SK-N-SH (cell line): ENCODE data around the gene CIB4. TPM values are rescaled to one million over a fixed set of nuclear protein-coding genes. Genes with fewer than 3 reads are reported as not detected.

Source experiments
- CTCF ChIA-PET: fragments of 300-600, 350-600 bp; formaldehyde crosslinking; extraction: SDS; loops from one replicate; lab custom pipeline; 2021; lab: Yijun Ruan, JAX
- POLR2A ChIA-PET: fragments of 350-600 bp; sonication (Branson Sonifier 250); formaldehyde crosslinking; extraction: SDS; loops from one replicate; lab custom pipeline; 2020; ENCODE audit warnings: antibody characterized with exemption, inconsistent platforms; lab: Yijun Ruan, JAX
- DNase-seq: peaks from one replicate; pipeline ENCODE4 v3.0.0; 2012
- H2AFZ ChIP-seq: fragments of 200-600 bp; sonication (generic); 2 replicates; pipeline ENCODE4 v1.8.1; 2016; ENCODE audit warnings: antibody characterized with exemption, mild to moderate bottlenecking, low read depth
- H3F3A ChIP-seq: fragments of 200-600 bp; sonication (generic); replicated peaks from 2 replicates; pipeline ENCODE3; 2016; ENCODE audit warnings: antibody characterized with exemption, mild to moderate bottlenecking; ENCODE audit not compliant: insufficient read depth
- H3K27ac ChIP-seq, 2 experiments: fragments of 200-500 bp in 1 of 2; fragments of 200-600 bp in 1 of 2; sonication (Bioruptor generic) in 1 of 2; sonication (generic), shearing (Covaris generic) in 1 of 2; 2 replicates each; pipeline versions ENCODE4 v1.5.1 to v1.6.1; 2014 to 2016; ENCODE audit warnings: low read depth in 2 of 2, inconsistent platforms in 1 of 2, low read length in 1 of 2, mild to moderate bottlenecking in 1 of 2, mixed read lengths in 1 of 2
- H3K27me3 ChIP-seq: fragments of 200-600 bp; sonication (generic), shearing (Covaris generic); 2 replicates; pipeline ENCODE4 v1.6.1; 2016; ENCODE audit warnings: mixed run types; ENCODE audit not compliant: insufficient read depth
- H3K36me3 ChIP-seq, 2 experiments: fragments of 200-500 bp in 1 of 2; fragments of 200-600 bp in 1 of 2; sonication (Bioruptor generic) in 1 of 2; sonication (generic) in 1 of 2; replicated peaks in 1 of 2; 2 replicates each; pipeline versions ENCODE3 to v1.5.1; 2014 to 2016; ENCODE audit warnings: low read length in 1 of 2, mild to moderate bottlenecking in 1 of 2; ENCODE audit not compliant: insufficient read depth in 2 of 2, control insufficient read depth in 1 of 2
- H3K4me1 ChIP-seq, 2 experiments: fragments of 200-500 bp in 1 of 2; fragments of 200-600 bp in 1 of 2; sonication (Bioruptor generic) in 1 of 2; sonication (generic), shearing (Covaris generic) in 1 of 2; 2 replicates each; pipeline versions ENCODE4 v1.5.1 to v1.6.1; 2014 to 2016; ENCODE audit warnings: low read depth in 1 of 2, low read length in 1 of 2, mixed run types in 1 of 2; ENCODE audit not compliant: insufficient read depth in 2 of 2, control insufficient read depth in 1 of 2
- H3K4me2 ChIP-seq: fragments of 200-600 bp; sonication (generic), shearing (Covaris generic); 2 replicates; pipeline ENCODE4 v1.6.1; 2017; ENCODE audit warnings: mixed run types
- H3K4me3 ChIP-seq, 2 experiments: fragments of 200-500 bp in 1 of 2; fragments of 200-600 bp in 1 of 2; sonication (Bioruptor generic) in 1 of 2; sonication (generic), shearing (Covaris generic) in 1 of 2; 2 replicates each; pipeline versions ENCODE4 v1.5.1 to v1.8.1; 2014 to 2016; ENCODE audit warnings: low read depth in 2 of 2, inconsistent platforms in 1 of 2, low read length in 1 of 2, mild to moderate bottlenecking in 1 of 2, mixed read lengths in 1 of 2, moderate library complexity in 1 of 2
- H3K79me2 ChIP-seq: fragments of 200-600 bp; sonication (generic); 2 replicates; pipeline ENCODE4 v1.8.1; 2017; ENCODE audit warnings: mild to moderate bottlenecking; ENCODE audit not compliant: insufficient read depth
- H3K9ac ChIP-seq: fragments of 200-600 bp; sonication (generic); 2 replicates; pipeline ENCODE4 v1.6.1; 2017; ENCODE audit warnings: mixed run types
- H3K9me2 ChIP-seq: fragments of 200-600 bp; sonication (generic); 2 replicates; pipeline ENCODE4 v1.6.1; 2017; ENCODE audit warnings: mixed run types
- H3K9me3 ChIP-seq: fragments of 200-600 bp; sonication (generic); 2 replicates; pipeline ENCODE4 v1.6.1; 2017; ENCODE audit warnings: mixed run types, mild to moderate bottlenecking, moderate library complexity
- H4K20me1 ChIP-seq: fragments of 200-600 bp; sonication (generic); 2 replicates; pipeline ENCODE4 v1.6.1; 2017; ENCODE audit warnings: mild to moderate bottlenecking, mixed run types; ENCODE audit not compliant: insufficient read depth
- ELF1 ChIP-seq: IDR thresholded peaks from 2 replicates; pipeline ENCODE4 v1.4.0; 2012
- EP300 ChIP-seq, 2 experiments: IDR thresholded peaks; 2 replicates each; pipeline versions ENCODE4 v1.4.0 to v1.6.1; 2012; ENCODE audit warnings: borderline replicate concordance in 1 of 2, low read depth in 1 of 2, low read length in 1 of 2
- FOSL2 ChIP-seq: IDR thresholded peaks from 2 replicates; pipeline ENCODE4 v1.4.0; 2012; ENCODE audit warnings: low read depth, mild to moderate bottlenecking, moderate library complexity, borderline replicate concordance
- FOXJ3 ChIP-seq: sonication (generic); formaldehyde crosslinking; IDR thresholded peaks from 2 replicates; pipeline ENCODE4 v1.5.1; 2020; ENCODE audit warnings: mild to moderate bottlenecking, missing genetic modification reagents
- GABPA ChIP-seq: IDR thresholded peaks from 2 replicates; pipeline ENCODE4 v1.4.0; 2012; ENCODE audit warnings: low read depth, mild to moderate bottlenecking
- NRF1 ChIP-seq: IDR thresholded peaks from 2 replicates; pipeline ENCODE4 v1.6.1; 2012; ENCODE audit warnings: low read depth, mild to moderate bottlenecking, low read length
- RFX5 ChIP-seq: IDR thresholded peaks from 2 replicates; pipeline ENCODE4 v1.6.1; 2012; ENCODE audit warnings: mild to moderate bottlenecking, improper control_type of control experiment, low read length
- RXRA ChIP-seq: IDR thresholded peaks from 2 replicates; pipeline ENCODE4 v1.4.0; 2012; ENCODE audit warnings: low read depth, mild to moderate bottlenecking, borderline replicate concordance
- SMC3 ChIP-seq: IDR thresholded peaks from 2 replicates; pipeline ENCODE4 v1.6.1; 2012; ENCODE audit warnings: low read depth, low read length, improper control_type of control experiment
- TEAD4 ChIP-seq: IDR thresholded peaks from 2 replicates; pipeline ENCODE4 v1.4.0; 2012; ENCODE audit warnings: mild to moderate bottlenecking, borderline replicate concordance; ENCODE audit not compliant: insufficient read depth
- YY1 ChIP-seq: IDR thresholded peaks from 2 replicates; pipeline ENCODE4 v1.4.0; 2012; ENCODE audit warnings: low read depth, mild to moderate bottlenecking
- WGBS: methylation state at CpG from one replicate; pipeline ENCODE4 v1.1.6; 2017; ENCODE audit warnings: low lambda C conversion rate; 5-methylcytosine and 5-hydroxymethylcytosine counted together
- polyA plus RNA-seq, 3 experiments: library from polyadenylated mRNA; depleted of rRNA; stranded (reverse); fragments of >200 nt; gene quantifications; 2 replicates each; pipeline ENCODE4 v1.2.3, GENCODE V29; 2012
- TF ChIP-seq, protein P1 (sequence below): fragments of 200-600 bp; sonication (generic); IDR thresholded peaks from 2 replicates; pipeline ENCODE4 v1.6.1; 2017; ENCODE audit warnings: antibody characterized with exemption, mild to moderate bottlenecking, moderate library complexity
- TF ChIP-seq, protein P2 (sequence below): fragments of 150-350 bp; IDR thresholded peaks from 2 replicates; pipeline ENCODE4 v1.6.1; 2016; ENCODE audit warnings: mild to moderate bottlenecking, low read depth, low read length
- TF ChIP-seq, protein P3 (sequence below): IDR thresholded peaks from 2 replicates; pipeline ENCODE4 v1.4.0; 2012; ENCODE audit warnings: low read depth
- TF ChIP-seq, protein P4 (sequence below): IDR thresholded peaks from 2 replicates; pipeline ENCODE4 v1.4.0; 2012; ENCODE audit warnings: low read depth, borderline replicate concordance
- TF ChIP-seq, protein P5 (sequence below): IDR thresholded peaks from 2 replicates; pipeline ENCODE4 v1.6.1; 2012; ENCODE audit warnings: mild to moderate bottlenecking, low read depth, low read length, moderate library complexity

Gene CIB4
- polyA plus RNA-seq, 1 of the 3 experiments (the other 2 are of a cell fraction), result not detected

DNA sequence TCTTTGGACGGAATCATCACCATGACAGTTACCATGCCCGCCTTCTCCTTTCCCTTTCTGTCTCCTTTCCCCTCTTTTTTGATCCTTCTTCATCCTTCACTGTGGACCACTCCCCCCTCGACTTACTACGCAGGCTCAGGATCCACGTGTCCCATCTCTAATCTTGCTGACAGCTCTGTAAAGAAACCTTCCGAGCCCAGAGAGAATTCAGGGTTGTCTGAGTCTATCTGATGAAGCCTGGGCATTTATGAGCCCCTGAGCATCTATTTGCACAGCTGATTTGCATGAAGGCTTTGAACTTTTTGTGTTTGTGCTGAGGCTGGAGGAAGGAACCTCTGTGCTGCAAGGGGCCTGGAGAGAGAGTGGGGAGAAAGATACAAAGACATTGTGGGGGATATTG is 50.7 kb downstream of the CIB4 start:
- Histone ChIP-seq H3K36me3 (no peaks in the 10 kb centered on the region), H3K9me2 (no peaks in the 10 kb centered on the region), H3K4me2 (no peak overlapping the region), H3K27me3 (peaks cover 72% of the 10 kb centered on the region), H3K79me2 (no peaks in the 10 kb centered on the region), H2AFZ (no peak overlapping the region), H3K9me3 (no peaks in the 10 kb centered on the region), H3K4me3 (no peak overlapping the region), H4K20me1 (no peaks in the 10 kb centered on the region), H3K4me1 (peaks cover 0 to 12% of the 10 kb centered on the region in 2 experiments; a peak in 1 of 4 replicates), H3K9ac (no peak overlapping the region), H3K27ac (no peak overlapping the region), H3F3A (no peaks in the 10 kb centered on the region)
- DNase-seq, result peak; percentile 31
- ChIA-PET POLR2A (no interaction called here), CTCF (interaction anchor here (1.3 to 11.9 kb wide), 6 partner anchors 9 to 161 kb away, joined by 3 to 150 read pairs (median 11); no protein-coding TSS in a partner anchor)
- 28% methylated on average over 6 of the region's 6 CpGs for WGBS
- TF ChIP-seq FOSL2 (no peak), YY1 (no peak), SMC3 (no peak), ELF1 (no peak), TEAD4 (no peak), EP300 (IDR thresholded peaks at IDR 0.05; ENCODE audit: borderline replicate concordance in 1 of 2, low read depth in 1 of 2, low read length in 1 of 2) (no peak), NRF1 (no peak), FOXJ3 (CRISPR knock-in tag) (no peak), RFX5 (no peak)
- TF ChIP-seq, protein P1, sequence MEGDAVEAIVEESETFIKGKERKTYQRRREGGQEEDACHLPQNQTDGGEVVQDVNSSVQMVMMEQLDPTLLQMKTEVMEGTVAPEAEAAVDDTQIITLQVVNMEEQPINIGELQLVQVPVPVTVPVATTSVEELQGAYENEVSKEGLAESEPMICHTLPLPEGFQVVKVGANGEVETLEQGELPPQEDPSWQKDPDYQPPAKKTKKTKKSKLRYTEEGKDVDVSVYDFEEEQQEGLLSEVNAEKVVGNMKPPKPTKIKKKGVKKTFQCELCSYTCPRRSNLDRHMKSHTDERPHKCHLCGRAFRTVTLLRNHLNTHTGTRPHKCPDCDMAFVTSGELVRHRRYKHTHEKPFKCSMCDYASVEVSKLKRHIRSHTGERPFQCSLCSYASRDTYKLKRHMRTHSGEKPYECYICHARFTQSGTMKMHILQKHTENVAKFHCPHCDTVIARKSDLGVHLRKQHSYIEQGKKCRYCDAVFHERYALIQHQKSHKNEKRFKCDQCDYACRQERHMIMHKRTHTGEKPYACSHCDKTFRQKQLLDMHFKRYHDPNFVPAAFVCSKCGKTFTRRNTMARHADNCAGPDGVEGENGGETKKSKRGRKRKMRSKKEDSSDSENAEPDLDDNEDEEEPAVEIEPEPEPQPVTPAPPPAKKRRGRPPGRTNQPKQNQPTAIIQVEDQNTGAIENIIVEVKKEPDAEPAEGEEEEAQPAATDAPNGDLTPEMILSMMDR, result no peak
- TF ChIP-seq, protein P2, sequence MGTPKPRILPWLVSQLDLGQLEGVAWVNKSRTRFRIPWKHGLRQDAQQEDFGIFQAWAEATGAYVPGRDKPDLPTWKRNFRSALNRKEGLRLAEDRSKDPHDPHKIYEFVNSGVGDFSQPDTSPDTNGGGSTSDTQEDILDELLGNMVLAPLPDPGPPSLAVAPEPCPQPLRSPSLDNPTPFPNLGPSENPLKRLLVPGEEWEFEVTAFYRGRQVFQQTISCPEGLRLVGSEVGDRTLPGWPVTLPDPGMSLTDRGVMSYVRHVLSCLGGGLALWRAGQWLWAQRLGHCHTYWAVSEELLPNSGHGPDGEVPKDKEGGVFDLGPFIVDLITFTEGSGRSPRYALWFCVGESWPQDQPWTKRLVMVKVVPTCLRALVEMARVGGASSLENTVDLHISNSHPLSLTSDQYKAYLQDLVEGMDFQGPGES, result no peak
- TF ChIP-seq, protein P3, sequence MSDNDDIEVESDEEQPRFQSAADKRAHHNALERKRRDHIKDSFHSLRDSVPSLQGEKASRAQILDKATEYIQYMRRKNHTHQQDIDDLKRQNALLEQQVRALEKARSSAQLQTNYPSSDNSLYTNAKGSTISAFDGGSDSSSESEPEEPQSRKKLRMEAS, result no peak

DNA sequence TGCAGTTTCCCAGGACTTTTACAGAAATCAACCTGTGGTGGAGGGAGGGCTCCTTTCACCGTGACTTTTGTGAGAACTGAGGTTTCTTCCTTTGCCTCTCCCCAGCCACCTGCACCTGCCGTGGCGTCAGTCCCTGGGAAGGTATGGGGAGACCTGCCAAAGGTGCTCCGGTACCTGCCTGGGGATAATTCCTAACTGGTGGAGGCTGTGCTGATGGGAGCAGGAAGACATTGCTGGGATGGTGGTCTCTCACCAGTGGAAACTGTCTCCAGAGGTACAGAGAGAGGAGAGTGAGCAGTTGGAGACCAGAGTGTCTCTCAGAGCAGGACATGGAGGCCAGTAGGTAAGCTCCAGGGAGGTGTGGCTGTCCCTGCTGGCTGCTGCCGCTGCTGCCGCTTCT is 52.6 kb downstream of the CIB4 start:
- H4K20me1 ChIP-seq, result no peaks in the 10 kb centered on the region
- no peaks in the 10 kb centered on the region for H3K36me3 ChIP-seq
- H3K9me2 ChIP-seq, result no peaks in the 10 kb centered on the region
- no peak overlapping the region for H3K27ac ChIP-seq
- H3K4me3 ChIP-seq, result no peak overlapping the region
- no peaks in the 10 kb centered on the region for H3F3A ChIP-seq
- peak; percentile 20 for DNase-seq
- CTCF ChIA-PET, result interaction anchor here (1.2 to 11.9 kb wide), 4 partner anchors 10 to 155 kb away, joined by 3 to 150 read pairs (median 60); no protein-coding TSS in a partner anchor
- H3K4me2 ChIP-seq, result no peak overlapping the region
- no peaks in the 10 kb centered on the region for H3K79me2 ChIP-seq
- POLR2A ChIA-PET, result interaction anchor here (0.6 kb wide), 1 partner anchor 1804 kb away, joined by 3 read pairs; the partner anchor contains the start of gene FOSL2
- peaks cover 0 to 12% of the 10 kb centered on the region in 2 experiments; a peak in 1 of 4 replicates for H3K4me1 ChIP-seq
- no peaks in the 10 kb centered on the region for H3K9me3 ChIP-seq
- H2AFZ ChIP-seq, result no peak overlapping the region
- H3K9ac ChIP-seq, result no peak overlapping the region
- H3K27me3 ChIP-seq, result peaks cover 67% of the 10 kb centered on the region
- WGBS, result 62% methylated on average over 5 of the region's 6 CpGs
- TF ChIP-seq RXRA (no peak), FOSL2 (no peak), GABPA (no peak), FOXJ3 (CRISPR knock-in tag) (no peak), ELF1 (no peak), YY1 (no peak)
- TF ChIP-seq, protein P4, sequence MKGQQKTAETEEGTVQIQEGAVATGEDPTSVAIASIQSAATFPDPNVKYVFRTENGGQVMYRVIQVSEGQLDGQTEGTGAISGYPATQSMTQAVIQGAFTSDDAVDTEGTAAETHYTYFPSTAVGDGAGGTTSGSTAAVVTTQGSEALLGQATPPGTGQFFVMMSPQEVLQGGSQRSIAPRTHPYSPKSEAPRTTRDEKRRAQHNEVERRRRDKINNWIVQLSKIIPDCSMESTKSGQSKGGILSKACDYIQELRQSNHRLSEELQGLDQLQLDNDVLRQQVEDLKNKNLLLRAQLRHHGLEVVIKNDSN, result no peak
- TF ChIP-seq, protein P1, result no peak
- TF ChIP-seq, protein P5, sequence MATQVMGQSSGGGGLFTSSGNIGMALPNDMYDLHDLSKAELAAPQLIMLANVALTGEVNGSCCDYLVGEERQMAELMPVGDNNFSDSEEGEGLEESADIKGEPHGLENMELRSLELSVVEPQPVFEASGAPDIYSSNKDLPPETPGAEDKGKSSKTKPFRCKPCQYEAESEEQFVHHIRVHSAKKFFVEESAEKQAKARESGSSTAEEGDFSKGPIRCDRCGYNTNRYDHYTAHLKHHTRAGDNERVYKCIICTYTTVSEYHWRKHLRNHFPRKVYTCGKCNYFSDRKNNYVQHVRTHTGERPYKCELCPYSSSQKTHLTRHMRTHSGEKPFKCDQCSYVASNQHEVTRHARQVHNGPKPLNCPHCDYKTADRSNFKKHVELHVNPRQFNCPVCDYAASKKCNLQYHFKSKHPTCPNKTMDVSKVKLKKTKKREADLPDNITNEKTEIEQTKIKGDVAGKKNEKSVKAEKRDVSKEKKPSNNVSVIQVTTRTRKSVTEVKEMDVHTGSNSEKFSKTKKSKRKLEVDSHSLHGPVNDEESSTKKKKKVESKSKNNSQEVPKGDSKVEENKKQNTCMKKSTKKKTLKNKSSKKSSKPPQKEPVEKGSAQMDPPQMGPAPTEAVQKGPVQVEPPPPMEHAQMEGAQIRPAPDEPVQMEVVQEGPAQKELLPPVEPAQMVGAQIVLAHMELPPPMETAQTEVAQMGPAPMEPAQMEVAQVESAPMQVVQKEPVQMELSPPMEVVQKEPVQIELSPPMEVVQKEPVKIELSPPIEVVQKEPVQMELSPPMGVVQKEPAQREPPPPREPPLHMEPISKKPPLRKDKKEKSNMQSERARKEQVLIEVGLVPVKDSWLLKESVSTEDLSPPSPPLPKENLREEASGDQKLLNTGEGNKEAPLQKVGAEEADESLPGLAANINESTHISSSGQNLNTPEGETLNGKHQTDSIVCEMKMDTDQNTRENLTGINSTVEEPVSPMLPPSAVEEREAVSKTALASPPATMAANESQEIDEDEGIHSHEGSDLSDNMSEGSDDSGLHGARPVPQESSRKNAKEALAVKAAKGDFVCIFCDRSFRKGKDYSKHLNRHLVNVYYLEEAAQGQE, result no peak
